Measurements from ENCODE around the gene RNU6-7.

The RNU6-7 gene

DNA sequence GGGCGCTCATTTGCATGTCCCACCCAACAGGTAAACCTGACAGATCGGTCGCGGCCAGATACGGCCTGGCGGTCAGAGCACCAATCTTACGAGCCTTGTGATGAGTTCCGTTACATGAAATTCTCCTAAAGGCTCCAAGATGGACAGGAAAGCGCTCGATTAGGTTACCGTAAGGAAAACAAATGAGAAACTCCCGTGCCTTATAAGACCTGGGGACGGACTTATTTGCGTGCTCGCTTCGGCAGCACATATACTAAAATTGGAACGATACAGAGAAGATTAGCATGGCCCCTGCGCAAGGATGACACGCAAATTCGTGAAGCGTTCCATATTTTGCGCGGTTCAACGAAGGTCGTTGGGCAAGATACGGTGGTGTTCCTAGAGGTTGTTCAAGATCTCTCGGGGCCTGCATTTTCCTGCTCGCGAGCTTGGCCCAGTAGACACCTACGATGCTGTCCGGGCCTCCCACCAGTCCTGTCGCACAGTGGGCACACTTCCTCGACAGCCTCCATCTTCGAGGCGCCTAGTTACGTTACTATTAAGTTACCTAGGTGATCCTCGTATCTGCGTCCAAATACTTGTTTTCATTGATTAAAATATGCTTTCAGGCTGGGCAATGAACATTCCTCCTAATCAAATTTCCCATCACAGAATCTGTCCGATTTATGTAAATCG, at the start of gene RNU6-7:
Gene RNU6-7, plus strand, starts transcription at position 230 of the 675 bp plus-strand sequence.
- peak in 1 of 2 donors; percentile 33 for DNase-seq

DNA sequence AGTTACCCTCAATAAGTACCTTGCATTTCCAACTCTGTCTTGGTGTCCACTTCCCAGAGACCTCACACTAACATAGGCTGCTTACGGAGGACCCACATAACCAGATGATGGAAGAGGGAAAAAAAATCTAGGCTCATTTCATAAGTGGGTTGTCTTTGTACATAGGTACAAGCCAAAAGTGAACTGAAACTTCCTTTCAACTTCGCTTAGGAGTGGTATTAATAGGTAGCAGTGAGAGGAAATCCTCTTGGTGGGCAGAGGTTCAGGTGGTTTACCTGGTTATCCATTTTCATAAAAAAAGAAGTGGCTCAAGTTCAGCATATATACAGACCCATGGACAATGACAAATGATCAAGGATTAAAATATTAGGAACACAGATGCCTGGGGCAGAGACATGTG, 35.8 kb upstream of the RNU6-7 start:
- no peak for DNase-seq

DNA sequence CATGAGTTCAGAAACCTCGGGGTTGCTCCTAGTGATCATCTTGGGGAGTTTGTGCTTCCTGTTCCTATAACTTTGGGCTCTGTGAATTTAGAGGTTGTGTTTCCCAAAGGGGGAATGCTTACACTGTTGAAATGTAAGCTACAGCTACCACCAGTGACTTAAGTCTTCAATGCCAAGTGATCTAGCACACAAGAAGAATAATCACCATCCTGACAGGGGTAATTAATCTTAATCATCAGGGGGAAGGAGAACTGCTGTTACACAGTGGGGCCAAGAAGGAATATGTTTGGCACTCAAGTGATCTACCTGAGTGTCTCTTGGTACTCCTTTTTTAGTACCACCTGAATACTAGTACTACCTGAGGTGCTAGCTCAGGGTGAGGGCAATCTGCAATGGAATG, 34.9 kb upstream of the RNU6-7 start:
- DNase-seq, result no peak

DNA sequence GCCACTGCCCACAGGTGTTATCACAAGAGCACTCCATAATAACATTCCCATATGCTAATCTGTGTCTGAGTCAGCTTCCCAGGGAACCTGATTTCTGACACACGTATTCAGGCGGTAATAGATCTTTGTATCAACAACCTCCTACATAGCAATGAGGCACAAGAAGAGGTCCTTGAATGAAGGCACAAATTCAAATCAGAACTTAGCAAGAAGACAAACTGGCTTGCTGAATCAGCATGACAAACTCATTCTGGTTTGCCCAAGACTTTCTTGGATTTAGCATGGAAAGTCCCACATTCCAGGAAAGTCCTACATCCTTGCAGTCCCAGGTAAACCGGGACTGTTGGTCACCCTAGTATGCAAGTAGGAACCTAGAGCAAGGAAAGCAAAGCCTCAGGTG, 33.9 kb upstream of the RNU6-7 start:
- no peak for DNase-seq

DNA sequence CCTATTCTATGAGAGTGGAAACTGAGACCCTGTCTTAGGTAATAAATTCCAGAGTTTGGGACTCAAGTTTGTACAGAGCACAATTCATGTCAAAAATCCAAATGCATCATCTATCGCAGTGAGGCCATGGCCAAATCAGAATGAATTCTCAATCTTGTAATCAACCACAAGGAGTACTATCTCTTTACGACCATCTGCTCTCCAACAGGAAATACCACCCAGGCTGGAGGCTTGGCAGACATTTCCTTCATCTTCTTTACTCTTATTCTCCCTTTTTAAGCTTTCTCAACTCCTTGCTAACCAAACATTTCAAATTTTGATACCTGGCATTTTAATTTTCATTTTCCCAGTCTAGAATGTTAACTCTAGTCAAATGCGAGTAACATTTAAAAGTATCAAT, 32.7 kb upstream of the RNU6-7 start:
- DNase-seq, result no peak

DNA sequence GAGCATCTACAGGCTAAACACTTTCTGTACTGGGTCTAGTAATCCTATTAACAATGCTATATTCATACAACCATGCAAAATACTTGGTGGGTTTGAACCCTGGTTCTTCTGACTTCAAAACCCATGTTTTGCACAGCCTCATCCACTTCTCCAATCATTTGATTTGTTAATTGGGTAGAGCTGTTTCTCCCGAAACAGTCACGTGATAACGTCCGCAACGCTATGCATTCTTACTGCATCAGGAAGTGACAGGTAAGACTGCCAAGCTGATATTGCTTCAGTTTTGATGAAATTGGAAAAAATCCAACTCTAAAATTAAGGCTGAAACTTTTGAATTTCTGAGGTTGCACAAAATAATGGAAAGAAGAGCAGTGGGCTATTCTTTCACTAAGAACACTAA, 30.4 kb upstream of the RNU6-7 start:
- DNase-seq, result no peak

DNA sequence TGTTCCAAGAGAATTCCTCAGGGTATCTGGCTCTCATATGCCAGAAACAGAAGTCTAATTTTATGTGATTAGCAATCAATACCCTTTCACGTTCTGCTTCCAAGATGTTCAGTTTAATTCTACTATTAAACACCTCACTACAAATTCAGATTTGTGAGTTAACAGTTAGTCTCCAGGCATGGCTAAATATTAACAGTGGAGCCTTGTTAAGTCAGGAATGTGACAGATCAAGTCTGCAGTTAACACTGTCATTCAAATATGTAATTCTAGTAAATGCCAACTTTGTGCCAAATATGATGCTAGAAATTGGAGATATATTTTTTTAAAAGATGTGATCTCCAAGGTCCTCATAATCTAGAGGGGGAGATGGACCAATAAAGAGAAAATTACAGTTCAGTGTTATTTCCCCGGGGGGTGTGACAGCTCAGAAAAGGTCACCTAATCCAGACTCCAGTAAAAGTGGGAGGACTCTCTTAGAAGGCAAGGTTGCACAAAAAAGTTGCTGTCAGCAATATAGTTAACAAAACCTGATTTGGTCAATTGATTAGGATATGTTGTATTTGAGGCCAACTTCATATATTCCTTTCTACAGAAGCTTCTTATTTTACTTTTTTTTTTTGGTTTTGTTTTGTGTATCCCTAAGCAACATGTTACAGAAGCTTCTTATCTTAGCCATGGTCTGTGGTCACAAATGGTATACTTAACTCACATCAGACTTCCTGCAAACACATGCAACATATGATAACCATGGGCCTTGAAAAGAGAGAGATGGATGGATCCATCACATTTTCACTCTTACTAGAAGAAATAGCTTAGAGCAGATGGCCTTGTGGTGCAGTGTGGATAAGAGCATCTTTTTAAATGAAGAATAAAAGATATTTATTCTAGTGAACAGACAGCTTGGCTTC, 18.4 kb upstream of the RNU6-7 start:
- DNase-seq, result no peak

DNA sequence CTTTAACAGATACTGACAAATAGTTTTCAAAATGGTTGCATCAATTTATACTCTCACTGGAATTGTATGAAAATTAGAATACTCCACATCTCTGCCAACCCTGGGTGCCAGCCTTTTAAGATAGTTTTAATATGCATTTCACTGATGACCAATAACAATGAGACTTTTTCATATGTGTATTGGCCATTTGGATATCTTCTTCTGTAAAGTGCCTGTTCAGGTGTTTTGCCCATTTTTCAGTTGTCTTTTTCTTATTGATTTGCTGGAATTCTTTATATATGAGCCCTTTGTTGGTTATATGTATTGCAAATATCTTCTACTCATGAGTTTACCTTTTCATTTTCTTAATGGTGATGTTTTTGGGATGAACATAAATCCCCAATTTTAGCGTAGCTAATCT, 16.7 kb upstream of the RNU6-7 start:
- DNase-seq, result no peak

DNA sequence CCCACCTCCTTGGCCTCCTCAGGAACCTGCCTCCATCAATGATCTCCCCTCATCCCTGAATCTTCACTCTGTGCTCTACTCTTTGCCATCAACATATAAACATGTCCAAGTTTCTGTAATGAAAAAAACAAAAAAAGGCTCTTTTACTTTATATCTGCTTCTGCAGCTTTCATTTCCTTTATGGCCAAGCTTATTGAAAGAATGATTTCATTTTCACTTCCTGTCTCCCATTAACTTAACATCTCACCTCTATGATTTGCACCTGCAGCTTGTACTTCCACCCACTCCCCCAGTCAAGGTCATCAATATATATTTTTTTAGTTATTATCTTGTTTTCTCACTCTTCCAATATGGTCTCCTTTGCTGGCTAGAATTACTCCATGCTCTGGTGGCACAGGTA, 15.6 kb upstream of the RNU6-7 start:
- DNase-seq, result no peak

DNA sequence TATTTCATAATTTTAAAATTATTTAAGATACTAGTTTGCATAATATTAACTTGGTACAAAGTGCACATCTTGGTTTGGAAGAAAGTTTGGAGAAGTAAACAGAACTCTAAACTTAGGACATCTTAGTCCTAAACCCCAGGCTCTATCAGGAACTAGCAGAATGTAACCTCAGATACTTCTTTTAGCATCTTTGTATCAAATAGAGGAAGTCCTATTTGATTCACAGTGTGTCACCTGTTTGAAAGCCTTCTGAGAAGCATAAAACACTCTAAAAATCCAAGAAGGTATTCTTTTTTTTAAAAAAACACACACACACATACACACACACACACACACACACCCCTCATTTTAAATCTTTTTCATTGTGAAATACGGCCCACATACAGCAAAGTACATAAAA, 12.0 kb upstream of the RNU6-7 start:
- DNase-seq, result no peak

DNA sequence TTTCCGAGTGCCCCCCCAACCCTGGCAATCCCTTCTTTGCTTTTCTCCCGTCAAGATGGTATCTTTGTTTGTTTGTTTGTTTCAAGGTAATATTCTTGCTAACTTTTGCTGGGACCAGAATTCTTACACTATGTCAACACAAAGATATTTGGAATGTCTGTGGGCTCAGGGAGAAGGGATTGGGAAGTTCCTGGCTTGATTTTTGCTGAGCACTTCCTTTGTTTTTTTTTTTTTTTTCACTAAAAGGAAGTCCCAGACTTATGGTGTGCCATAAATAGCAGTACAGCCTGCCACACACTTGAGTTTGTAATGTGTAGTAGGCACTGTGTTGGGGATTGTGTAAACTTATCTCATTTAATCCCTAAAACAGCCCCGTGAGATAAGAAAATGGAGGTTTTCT, 11.2 kb upstream of the RNU6-7 start:
- no peak for DNase-seq

DNA sequence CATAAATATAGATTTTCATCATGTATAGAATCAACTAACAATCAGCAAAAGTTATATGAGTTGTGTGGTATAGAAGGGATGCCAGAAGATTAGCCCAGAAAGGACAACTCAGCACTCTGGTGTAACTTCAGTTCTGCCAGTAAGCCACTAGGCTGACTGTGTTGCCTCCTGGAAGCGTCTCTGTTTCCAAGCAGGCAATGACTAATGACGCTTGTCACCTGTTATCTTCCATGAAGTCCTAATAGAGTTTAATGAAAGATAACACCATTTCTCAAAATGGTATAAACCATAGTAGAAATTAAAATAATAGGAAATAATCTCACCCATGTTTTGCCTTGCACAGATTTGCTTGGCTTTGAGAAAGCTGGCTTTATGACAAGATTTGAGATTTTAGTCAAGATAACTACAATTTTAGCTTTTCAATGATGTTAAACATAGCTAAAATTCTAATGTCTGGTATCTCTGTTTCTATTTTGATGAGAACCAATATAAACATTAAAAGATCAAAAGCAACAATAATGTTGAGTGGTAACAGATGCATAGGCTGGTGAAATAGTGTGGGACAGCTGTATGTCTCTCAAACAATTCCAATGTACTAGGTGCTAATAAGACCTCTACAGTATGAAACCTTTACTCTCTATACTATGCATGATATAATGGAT, 9.0 kb upstream of the RNU6-7 start:
- DNase-seq, result no peak

DNA sequence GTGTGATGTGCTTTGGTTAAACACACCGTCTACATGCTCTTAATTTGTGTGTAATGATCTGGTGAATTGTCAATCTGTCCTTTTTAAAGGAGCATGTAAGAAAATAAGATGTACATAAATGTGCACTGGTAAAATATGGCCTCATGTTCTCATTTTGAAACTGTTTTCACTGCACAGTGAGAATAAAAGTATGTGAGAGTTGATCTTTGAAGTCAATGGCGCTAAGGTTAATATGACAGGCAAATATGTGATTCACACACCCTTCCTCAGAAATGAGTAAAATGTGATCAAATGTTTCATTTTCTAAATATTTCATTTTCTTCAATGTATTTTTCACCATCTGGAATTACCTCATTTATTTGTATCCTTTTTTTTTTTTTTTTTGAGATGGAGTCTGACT, 8.3 kb upstream of the RNU6-7 start:
- no peak for DNase-seq

DNA sequence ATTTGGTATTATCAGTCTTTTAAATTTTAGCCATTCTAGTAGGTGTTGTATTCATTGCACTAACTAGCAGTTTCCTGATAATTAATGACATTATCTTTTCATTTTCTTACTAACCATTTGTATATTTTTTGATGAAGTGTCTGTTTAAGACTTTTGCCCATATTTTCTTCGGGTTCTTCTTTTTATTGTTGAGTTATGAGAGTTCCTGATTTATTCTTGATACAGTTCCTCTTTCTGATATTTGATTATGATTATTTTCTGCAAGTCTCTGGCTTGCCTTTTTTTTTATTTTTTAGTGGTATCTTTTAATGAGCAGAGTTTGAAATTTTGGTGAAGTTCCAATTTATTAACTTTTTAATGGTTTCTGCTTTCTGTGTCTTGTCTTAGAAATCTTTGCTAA, 6.2 kb upstream of the RNU6-7 start:
- no peak for DNase-seq

DNA sequence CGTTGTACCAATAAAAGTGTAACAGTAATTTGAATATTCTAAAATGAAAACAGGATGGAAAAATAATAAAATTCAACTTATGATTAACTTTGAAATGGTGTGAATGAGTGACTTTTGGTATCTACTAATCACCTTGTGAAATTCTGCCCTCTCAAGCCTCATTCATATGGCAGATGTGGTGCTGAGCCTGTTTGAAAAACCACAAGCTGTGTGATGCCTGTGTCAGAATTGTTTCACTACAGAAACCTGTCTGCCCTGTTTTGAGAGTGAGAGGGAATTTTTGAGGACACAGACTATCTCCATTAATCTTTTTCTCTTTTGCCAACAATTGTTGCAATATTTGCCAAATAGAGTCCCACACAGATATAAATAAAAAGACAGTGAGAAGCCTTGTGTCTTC, 3.9 kb upstream of the RNU6-7 start:
- DNase-seq, result no peak

DNA sequence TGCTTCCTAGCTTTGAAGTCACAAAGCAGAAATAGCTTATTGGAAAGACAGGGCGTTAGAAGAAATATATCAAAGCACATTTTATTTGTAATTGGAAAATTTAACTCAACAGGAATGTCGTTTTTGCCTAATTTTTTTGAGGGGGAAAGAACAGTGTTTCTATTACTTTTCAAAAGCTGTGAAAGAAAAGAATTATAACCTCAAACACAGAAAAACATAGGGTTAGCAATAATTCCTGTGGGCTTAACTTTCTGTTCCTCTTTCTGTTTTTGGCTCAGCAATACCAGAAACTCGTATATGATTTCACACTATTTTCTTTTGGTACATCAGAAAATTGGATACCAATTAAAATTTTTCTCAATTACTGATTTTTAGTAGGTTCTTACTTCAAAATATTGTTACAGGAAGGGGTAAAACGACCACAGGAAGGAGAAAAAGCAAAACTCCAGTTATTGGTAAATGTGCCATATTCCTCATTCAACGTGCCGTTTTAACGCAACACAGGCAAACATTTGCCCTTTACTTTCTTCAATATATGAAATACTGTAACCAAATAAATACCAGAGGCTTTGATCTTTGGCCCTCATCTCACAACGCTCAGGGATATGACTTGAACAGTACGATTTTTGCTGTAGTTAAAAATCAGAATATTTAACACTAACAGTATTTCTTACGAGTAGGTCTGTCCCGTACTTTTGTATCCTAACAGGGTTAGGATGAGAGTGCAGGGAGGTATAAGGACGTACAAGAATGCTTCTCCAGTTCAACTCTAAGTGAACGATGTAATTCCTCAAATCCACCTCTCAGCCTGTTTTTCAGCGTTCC, 1.3 kb upstream of the RNU6-7 start:
- DNase-seq, result no peak

DNA sequence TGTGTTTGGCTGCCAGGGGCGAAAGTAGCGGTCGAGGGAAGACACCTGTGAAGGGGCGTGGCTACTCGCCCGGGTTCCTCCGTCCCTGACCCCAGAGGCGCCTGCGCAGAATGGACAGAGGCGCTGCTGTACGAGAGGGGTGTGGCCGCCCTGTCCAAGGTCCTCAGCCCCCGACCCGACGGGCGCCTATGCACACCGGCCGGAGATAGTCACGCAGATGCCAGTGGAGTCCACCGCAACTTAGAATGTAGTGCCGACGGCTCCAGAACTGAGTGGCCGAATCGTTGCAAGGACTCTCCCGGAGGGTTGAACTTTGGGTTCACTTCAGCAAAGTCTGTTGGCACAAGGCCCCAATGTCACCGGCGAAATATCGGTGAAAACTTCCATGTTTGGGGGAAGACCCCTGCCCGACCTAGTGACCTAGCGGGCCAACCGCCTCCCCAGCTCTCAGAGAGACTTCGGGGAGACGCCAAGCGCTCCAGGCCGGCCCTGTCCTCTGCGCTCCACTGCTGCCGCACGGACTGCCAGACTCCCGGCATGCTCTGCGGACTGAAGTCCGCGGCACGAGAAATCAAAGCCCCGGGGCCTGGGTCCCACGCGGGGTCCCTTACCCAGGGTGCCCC, 541 bp upstream of the RNU6-7 start:
- peak; percentile 65 to 66 for DNase-seq

DNA sequence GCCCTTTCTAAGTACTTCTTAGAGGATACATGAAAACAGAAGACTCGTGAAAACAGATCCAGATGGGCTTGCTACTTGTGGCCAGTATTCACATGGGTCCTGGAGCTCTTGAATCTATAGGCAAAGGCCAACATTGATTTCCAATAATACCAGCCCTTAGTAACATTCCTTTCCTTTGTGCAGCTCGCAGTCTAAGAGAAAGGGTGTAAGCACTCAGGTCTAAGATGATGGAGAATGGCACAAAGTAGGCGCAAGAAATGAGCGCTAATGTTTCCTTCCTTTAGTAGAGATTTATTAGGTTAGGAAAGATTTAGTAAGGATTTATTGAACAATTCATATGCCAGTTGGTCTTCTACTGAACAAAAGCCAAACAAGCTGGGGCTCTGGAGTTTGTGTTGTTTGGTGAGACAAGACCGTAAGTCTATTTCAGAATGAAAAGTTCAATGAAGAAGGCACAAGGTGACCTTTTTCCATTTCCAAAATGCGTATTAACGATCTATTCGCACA, 699 bp downstream of the RNU6-7 start:
- no peak for DNase-seq

DNA sequence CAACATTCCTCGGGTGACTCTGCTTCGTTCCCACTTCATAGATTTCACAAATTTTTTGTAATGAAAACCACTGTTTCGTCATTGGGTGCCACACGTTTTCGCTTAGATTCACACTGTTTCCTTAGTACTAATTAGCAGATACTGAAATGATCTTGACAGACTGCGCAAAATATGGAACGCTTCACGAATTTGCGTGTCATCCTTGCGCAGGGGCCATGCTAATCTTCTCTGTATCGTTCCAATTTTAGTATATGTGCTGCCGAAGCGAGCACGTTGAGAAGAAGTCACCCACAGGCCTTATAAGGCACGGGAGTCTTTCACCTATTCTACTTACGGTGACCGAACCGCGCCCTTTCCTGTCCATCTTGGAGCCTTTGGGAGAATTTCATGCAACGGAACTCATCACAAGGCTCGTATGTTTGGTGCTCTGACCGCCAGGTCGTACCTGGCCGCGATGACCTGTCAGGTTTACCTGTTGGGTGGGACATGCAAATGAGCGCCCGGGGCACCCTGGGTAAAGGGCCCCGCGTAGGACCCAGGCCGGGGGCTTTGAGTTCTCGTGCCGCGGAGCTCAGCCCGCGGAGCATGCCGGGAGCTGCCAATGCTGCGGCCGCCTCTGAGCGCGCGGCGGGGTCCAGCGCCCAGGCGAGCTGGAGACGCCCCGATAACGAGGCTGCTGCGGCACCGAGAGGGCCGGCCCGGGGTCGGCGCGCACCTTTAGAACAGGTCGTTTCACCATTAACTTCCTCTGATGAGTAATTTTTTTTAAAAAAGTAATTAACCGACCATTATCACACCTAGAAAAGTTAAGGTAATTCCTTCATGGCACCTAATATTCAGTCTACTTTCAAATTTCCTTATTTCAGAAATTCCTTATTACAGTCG, 1.4 kb downstream of the RNU6-7 start, which contains the start of gene RNU6-8:
Gene RNU6-8, minus strand, starts transcription at position 272 of the 885 bp plus-strand sequence.
- DNase-seq, result peak; percentile 75 to 76

DNA sequence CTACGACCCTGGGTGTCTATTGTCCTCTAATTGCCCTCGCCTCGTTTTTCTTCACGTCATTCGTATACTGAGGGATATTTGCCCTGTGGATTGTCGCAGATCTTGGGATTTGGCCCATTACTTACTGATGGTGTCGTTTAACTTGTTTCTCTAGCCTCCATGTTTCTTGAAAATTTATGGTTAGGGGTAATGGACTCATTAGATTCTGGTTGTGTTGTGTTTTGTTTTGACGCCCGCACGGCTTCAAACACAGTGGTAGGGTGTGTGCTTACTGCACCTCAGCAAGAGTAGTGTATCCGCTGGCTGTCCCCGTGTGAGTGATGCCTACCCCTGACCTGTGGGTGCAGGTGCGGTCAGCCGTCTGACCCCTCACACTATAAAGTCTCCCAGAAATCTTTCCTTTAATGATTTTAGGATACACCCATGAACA, 2.1 kb downstream of the RNU6-7 start:
- DNase-seq, result no peak

DNA sequence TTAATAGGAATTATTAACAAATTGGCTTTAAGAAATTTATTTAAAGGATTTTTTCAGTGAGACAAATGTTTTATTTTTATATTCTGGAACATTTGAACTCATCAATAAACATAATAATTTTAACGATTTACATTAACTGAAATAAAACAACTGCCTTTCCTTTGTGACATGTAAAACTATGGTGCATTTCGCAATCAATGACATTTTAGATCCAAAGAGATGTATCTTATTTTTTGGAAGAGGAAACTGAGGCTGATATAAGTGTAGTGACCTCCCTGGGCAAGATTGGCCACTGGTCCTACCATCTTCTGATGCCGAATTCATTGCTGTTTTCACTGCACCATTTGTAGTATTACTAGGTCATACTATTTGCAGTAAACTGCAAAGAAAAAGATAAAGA, 3.7 kb downstream of the RNU6-7 start:
- DNase-seq, result no peak

Data from stimulated activated CD4-positive, alpha-beta T cell treated with anti-CD3 and anti-CD28 coated beads, Interleukin-2, amount 100 ng/mL, for 48 hours (primary cell).